COLO668 (cell line): Measurements from ENCODE around the gene PKD1.
A peak's percentile ranks its signal among the peaks of the same experiment; 100 is the strongest.

Experiments
- DNase-seq: peaks from one replicate; lab custom pipeline; 2025; ENCODE audit not compliant: unreplicated experiment; lab: John Stamatoyannopoulos, UW

Gene PKD1

GRCh38 chr16:2135770-2136490, at the start of gene PKD1:
PKD1 (minus strand) TSS chr16:2135898; CDS start chr16:2135689, 209 bp downstream.
- peak; percentile 89 for DNase-seq

- DNase-seq, result no peak
Measured at GRCh38 chr16:2184962-2185361, 49.3 kb upstream of the PKD1 start.

- no peak for DNase-seq
Measured at GRCh38 chr16:2184346-2184745, 48.6 kb upstream of the PKD1 start.

GRCh38 chr16:2183671-2184070, 48.0 kb upstream of the PKD1 start:
- DNase-seq, result no peak

- no peak for DNase-seq
Measured at GRCh38 chr16:2181952-2182351, 46.3 kb upstream of the PKD1 start.

GRCh38 chr16:2180962-2181923, 45.5 kb upstream of the PKD1 start:
- DNase-seq, result no peak

GRCh38 chr16:2180461-2180860, 44.8 kb upstream of the PKD1 start:
- DNase-seq, result no peak

- no peak for DNase-seq
Measured at GRCh38 chr16:2179576-2179975, 43.9 kb upstream of the PKD1 start.

- no peak for DNase-seq
Measured at GRCh38 chr16:2179107-2179501, 43.4 kb upstream of the PKD1 start.

GRCh38 chr16:2178321-2179106, 42.8 kb upstream of the PKD1 start:
- no peak for DNase-seq

GRCh38 chr16:2177561-2177960, 41.9 kb upstream of the PKD1 start:
- no peak for DNase-seq

GRCh38 chr16:2177101-2177500, 41.4 kb upstream of the PKD1 start:
- no peak for DNase-seq

- no peak for DNase-seq
Measured at GRCh38 chr16:2176047-2176446, 40.3 kb upstream of the PKD1 start.

- DNase-seq, result no peak
Measured at GRCh38 chr16:2175454-2175853, 39.8 kb upstream of the PKD1 start.

- DNase-seq, result no peak
Measured at GRCh38 chr16:2174396-2175131, 38.9 kb upstream of the PKD1 start.

GRCh38 chr16:2173916-2174315, 38.2 kb upstream of the PKD1 start:
- no peak for DNase-seq

GRCh38 chr16:2173366-2173765, 37.7 kb upstream of the PKD1 start:
- DNase-seq, result no peak

GRCh38 chr16:2172688-2173335, 37.1 kb upstream of the PKD1 start:
- DNase-seq, result no peak

- no peak for DNase-seq
Measured at GRCh38 chr16:2171601-2172178, 36.0 kb upstream of the PKD1 start.
